Ovary (tissue), 9 donors: Measurements from ENCODE around the gene TAAR9. TPM values are rescaled to one million over a fixed set of nuclear protein-coding genes. Genes with fewer than 3 reads are reported as not detected.

ENCODE experiments used
- DNase-seq, 5 donors: peaks; one replicate each; pipeline ENCODE4 v3.0.0-alpha.2; 2019 to 2020
- H3K27ac ChIP-seq, 2 donors: fragments of 200-600 bp; one replicate each; pipeline versions ENCODE4 v1.5.1 to v1.8.0; 2019 to 2022
- H3K27me3 ChIP-seq: fragments of 200-600 bp; one replicate; pipeline ENCODE4 v1.8.0; 2022
- H3K36me3 ChIP-seq: fragments of 200-600 bp; sonication (generic); one replicate; pipeline ENCODE4 v1.5.1; 2019
- H3K4me1 ChIP-seq: one replicate; pipeline ENCODE4 v1.8.1; 2013; ENCODE audit warnings: mild to moderate bottlenecking, moderate library complexity; ENCODE audit not compliant: insufficient read depth
- H3K4me3 ChIP-seq: fragments of 200-600 bp; sonication (generic); one replicate; pipeline ENCODE4 v1.5.1; 2017
- H3K9me3 ChIP-seq, 2 donors: fragments of 200-600 bp in 1 of 2; sonication (generic) in 1 of 2; one replicate each; pipeline versions ENCODE4 v1.5.1 to v1.8.1; 2013 to 2019; ENCODE audit warnings: mild to moderate bottlenecking in 1 of 2, moderate library complexity in 1 of 2
- CTCF ChIP-seq, 3 donors: fragments of 450-650 bp in 2 of 3; fragments of 200-600 bp in 1 of 3; IDR thresholded peaks; one replicate each; pipeline versions ENCODE4 v1.5.1 to v1.8.0; 2016 to 2022; ENCODE audit warnings: antibody characterized with exemption in 3 of 3, mild to moderate bottlenecking in 1 of 3
- EP300 ChIP-seq: sonication (generic); formaldehyde crosslinking; IDR thresholded peaks from one replicate; pipeline ENCODE4 v1.6.1; 2017; ENCODE audit warnings: antibody characterized with exemption
- POLR2A ChIP-seq: fragments of 450-650 bp; IDR thresholded peaks from one replicate; pipeline ENCODE4 v1.6.1; 2017; ENCODE audit warnings: antibody characterized with exemption, mild to moderate bottlenecking, moderate library complexity
- WGBS, 3 donors: extraction: QIAGEN DNeasy Blood & Tissue Kit in 1 of 3; methylation state at CpG; one replicate each; pipeline versions ENCODE4 v1.1.5 to v1.1.7; 2013 to 2017; 5-methylcytosine and 5-hydroxymethylcytosine counted together
- intact Hi-C, 4 donors: fragments of 100-400 bp; cut with DNase I; formaldehyde crosslinking; loops; one replicate each; pipeline versions ENCODE4 v1.11.0 to v1.15.1; 2022 to 2023
- polyA plus RNA-seq, 2 donors: library from polyadenylated mRNA; stranded (reverse); fragments of 200-250 nt in 1 of 2; fragments of 350-450 nt in 1 of 2; fragmentation: Illumina TruSeq in 1 of 2; extraction: RNeasy Lipid Tissue Mini Kit (QIAGEN cat#74804) in 1 of 2; gene quantifications; one replicate each; pipeline ENCODE4 v1.2.3, GENCODE V29; 2013 to 2014
- total RNA-seq, 7 donors: library from RNA; depleted of rRNA in 2 of 7; stranded (reverse); fragments of >200 nt in 2 of 7; fragmentation: NEBNext Ultra II Directional in 3 of 7; extraction: Animal tissue kit (Norgen Biotek cat#: 25700) in 3 of 7; gene quantifications; one replicate each; pipeline versions ENCODE4 v1.1.0 to v1.2.4, GENCODE V29; 2016 to 2023
- donor health status: DM: no; HTN: no; CAD: no; lungs with moderate emphysema.
- donor health status: DM: no; HTN: no; CAD: no.
- donor health status: Bipolar disorder and iron deficiency.
- donor health status: DM: yes; HTN: yes; CAD: no.
- donor health status: DM: no; HTN: no; CAD: no.
- donor health status: DM: yes; HTN: yes; CAD: no.

The TAAR9 gene
- total and polyA plus RNA-seq, 9 donors = not detected

- Histone ChIP-seq H3K27me3 (no peaks in the 10 kb centered on the region), H3K9me3 (no peaks in the 10 kb centered on the region), H3K4me3 (no peak overlapping the region), H3K27ac (no peak overlapping the region), H3K36me3 (no peaks in the 10 kb centered on the region), H3K4me1 (peaks cover 11% of the 10 kb centered on the region)
- no peak for DNase-seq
- TF ChIP-seq CTCF (IDR thresholded peaks at IDR 0.05) (no peak), EP300 (no peak), POLR2A (no peak)
- WGBS, 3 donors = 92 to 100% (median 94%) methylated on average over 1 of the region's 1 CpG
- intact Hi-C loops = no loop called here
Measured at GRCh38 chr6:132505158-132505557, 32.9 kb upstream of the TAAR9 start.

- Histone ChIP-seq H3K36me3 (no peaks in the 10 kb centered on the region), H3K4me3 (no peak overlapping the region), H3K27me3 (no peaks in the 10 kb centered on the region), H3K9me3 (no peaks in the 10 kb centered on the region), H3K27ac (no peak overlapping the region), H3K4me1 (peaks cover 13% of the 10 kb centered on the region)
- DNase-seq = no peak
- TF ChIP-seq EP300 (no peak), POLR2A (no peak), CTCF (IDR thresholded peaks at IDR 0.05) (no peak)
- WGBS, 3 donors = 36 to 59% (median 52%) methylated on average over 2 of the region's 2 CpGs
- intact Hi-C loops = no loop called here
Measured at GRCh38 chr6:132506461-132506860, 31.6 kb upstream of the TAAR9 start.

DNA sequence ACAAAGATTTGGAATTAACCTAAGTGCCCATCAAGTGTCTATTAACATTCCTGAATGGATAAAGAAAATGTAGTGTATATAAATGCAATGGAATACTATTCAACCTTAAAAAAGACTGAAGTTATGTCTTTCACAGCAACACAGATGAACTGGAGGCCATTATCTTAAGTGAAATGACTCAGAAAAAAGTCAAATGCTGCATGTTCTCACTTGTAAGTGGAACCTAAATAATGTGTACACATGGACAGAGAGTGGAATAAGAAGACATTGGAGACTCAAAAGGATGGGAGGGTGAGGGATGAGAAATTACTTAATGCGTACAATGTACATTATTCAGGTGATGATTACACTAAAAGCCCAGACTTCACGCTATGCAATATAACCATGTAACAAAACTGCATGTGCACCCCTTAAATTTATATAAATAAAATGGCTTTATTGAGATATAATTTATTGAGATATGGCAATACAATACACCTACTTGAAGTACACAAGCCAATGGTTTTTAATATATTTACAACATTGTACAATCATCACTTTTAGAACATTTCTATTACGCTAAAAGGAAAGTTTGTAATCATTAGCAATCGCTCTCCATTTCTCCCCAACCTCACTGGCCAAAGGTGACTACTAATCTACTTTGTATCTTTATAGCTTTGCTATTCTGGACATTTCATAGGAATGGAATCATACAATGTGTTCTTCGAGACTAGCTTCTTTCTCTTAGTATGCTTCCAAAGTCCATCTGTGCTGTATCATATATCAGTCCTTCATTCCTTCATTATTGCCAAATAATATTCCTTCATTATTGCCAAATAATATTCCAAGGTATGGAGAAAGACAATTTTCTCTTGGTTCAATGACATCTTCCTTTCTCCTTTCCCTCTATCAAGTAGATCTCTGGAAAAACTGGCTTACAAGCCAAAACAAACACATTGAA lies 30.9 kb upstream of the TAAR9 start:
- WGBS, 3 donors = 95 to 98% (median 98%) methylated on average over 5 of the region's 5 CpGs
- Histone ChIP-seq H3K4me1 (peaks cover 13% of the 10 kb centered on the region), H3K36me3 (no peaks in the 10 kb centered on the region), H3K4me3 (no peak overlapping the region), H3K27ac (no peak overlapping the region), H3K9me3 (no peaks in the 10 kb centered on the region), H3K27me3 (no peaks in the 10 kb centered on the region)
- intact Hi-C loops = no loop called here
- no peak for DNase-seq
- TF ChIP-seq CTCF (IDR thresholded peaks at IDR 0.05) = no peak
- no peak for TF ChIP-seq POLR2A
- TF ChIP-seq EP300 = no peak

DNA sequence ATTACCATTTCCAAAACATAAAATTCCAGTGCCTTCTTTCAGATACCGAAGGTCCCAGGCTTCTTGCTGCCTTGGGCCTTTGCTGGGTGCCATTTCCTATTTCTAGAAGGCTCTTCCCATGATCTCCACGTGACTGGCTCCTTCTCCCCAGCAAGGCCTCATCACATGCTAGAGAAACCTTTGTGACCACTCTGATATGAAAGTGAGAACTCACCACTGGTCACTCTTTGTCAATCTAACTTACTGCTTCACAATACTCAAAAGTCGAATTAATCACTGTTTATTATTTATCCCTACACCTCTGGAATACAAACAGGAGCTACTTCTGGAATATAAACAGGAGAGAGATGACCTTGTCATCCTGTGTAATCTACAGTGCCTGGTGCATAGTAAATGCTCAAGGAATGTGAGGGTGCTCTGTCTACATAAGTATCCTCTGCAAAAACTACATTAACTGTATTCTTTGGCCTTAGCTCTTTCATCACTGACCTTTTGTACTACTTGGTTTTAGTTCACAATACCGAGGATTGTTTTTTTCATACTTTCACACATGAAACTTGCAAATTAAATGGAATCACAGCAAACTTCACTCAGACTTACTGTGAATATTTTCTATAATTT lies 26.8 kb upstream of the TAAR9 start:
- peaks cover 5% of the 10 kb centered on the region for H3K4me1 ChIP-seq
- no peaks in the 10 kb centered on the region for H3K9me3 ChIP-seq
- 27 to 39% (median 36%) methylated on average over 4 of the region's 4 CpGs for WGBS, 3 donors
- peak in 1 of 5 donors; percentile 12 for DNase-seq
- no peak overlapping the region for H3K27ac ChIP-seq
- H3K27me3 ChIP-seq = no peaks in the 10 kb centered on the region
- peak overlapping the region; percentile 72 for H3K4me3 ChIP-seq
- TF ChIP-seq EP300 (no peak), CTCF (IDR thresholded peaks at IDR 0.05) (no peak), POLR2A (no peak)
- no peaks in the 10 kb centered on the region for H3K36me3 ChIP-seq
- intact Hi-C loops = no loop called here
